ENCODE measurements around the gene LYL1.

The LYL1 gene

DNA sequence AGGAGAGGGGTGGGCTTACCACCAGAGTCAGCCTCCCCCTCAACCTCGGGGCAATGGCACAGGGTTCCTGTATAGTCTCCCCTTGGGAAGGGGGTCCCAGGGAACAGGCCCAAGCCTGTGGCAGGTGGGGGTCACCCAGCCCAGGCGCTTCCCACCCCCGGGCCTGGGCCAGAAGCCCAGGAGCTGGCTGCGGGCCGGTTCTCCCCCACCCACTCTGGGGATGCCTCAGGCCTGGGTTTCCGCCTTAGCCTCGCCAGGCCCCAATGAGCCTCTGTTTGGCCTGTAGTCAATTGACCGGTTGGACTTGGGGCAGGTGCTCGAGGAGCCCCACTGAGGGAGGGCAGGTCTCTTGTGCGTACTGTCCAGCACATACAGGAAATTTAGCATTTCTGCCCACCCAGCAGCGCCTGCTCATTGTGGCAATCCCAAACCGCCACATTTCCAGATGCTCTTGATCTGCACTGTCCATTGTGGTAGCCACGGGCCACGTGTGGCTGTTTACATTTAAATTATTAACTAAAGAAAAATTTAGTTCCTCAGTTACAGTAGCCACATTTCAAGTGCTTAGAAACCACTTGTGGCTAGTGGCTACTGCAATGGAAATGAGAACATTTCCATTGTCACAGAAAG is 9.9 kb downstream of the LYL1 start:
- DNase-seq = no peak

DNA sequence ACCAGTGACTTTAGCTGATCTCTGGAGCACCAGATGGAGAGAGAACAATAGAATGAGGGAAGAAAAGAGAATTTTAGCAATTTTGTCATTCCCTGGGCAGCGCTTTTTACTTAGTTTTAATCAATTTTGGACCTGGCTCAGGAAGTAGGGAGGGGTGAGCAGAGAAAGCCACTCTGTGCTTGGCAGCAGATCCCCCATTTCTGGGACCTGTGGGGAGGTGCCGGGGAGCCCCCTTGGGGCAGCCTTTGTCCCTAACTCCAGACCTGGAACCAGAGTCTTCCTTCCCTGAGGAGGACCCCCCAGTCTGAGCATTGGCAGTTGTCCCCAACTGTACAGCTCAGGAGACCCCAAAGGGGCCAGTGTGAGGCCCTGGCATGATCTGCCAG is 10.5 kb downstream of the LYL1 start:
- no peak for DNase-seq

DNA sequence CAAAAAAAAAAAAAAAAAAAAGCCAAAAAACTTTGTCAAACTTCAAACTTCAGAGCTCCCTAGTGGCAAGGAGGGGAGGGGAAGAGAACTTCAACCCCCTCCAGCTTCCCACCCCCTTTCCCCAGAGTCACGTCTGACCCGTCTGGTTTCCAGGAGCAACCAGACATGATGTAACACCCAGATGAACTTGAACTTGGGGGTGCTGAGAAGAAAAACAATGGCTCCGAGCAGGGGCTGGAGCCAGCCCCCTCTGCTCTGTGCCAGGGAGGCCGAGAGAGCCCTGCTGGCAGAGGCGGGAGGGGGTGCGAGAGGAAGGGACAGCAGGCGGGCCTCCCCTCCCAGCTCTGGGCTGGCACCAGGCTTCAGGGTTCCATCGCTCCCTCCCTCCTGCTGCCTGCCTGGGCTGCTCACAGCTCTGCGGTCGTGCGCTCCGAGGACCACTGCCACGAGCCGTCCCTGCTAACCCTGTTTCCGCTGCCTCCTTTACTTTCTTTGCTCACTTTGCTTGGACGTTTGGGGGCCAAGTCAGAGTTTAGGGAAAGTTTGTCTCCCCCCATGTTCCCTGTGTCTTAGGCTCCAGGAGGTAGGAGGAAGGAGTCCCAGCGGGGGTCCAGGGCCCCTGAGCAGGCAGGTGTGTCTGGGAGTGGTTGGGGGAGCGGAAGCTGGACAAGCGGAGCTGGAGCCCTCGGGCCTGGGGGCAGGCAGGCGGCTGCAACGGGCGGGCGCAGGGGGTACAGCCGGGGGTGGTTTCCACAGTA is 11.1 kb downstream of the LYL1 start:
- no peak for DNase-seq

DNA sequence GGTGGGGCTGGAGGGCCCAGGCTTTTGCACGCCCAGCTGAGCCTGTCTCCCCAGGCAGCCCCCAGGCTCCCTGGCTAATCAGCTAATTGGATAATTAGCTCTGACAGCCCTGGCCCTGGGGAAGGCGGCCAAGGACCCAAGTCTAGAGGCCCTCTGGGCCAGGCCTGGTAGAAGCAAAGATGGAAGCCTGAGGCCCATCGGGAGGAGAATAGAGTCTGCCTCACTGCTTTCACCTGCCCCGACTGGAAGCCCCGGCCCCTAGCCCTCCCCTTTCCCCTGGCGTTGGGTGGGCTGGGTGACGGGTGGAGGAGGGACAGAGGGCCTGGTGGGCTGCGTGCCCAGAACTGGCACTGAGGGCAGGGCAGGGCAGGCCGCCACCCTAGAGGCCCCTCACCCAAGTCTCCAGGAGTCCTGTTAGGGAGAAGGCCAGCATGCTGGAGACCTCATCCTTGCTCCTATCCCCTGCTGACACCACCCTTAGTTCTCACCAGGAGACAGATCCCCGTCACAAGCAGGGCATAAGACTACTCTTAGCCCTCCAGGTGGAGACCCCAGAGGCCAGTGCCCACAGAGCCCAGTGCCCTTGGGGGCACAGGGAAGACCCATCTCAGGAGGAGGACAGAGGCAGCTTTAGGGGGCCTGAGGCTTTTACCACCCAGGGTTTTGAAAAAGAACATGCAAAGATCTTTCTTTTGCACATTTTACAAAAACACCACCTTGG is 12.0 kb downstream of the LYL1 start:
- no peak for DNase-seq

DNA sequence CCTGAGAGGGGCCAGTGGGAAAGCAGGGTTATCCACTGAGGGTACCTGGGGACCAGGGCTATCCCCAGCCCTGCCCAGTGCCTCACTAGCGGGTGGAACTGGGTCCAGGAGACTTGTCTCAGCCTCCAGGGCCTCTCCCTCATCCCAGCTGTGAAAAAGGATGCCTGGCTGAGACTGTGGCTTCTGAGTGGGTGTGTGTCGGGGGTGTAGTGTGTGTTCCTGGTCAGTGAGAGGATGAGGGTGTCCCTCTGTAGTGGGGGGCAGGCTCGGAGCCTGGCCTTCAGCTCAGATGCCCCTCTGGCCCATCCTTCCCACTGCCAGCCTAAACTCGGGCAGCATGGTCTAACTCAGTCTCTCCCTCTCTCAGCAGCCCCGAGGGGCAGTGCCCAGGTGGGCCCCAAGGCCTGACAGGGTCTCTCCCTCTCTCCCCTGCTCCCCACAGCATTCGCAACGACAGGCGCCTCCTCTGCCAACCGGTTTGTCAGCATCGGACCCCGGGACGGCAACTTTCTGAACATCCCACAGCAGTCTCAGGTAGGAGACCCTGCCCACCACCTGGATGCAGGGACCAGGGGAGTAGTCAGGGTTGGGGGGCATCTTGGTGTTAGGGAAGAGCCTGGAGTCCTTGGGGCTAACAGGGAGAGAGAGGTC is 12.7 kb downstream of the LYL1 start:
- DNase-seq = no peak

DNA sequence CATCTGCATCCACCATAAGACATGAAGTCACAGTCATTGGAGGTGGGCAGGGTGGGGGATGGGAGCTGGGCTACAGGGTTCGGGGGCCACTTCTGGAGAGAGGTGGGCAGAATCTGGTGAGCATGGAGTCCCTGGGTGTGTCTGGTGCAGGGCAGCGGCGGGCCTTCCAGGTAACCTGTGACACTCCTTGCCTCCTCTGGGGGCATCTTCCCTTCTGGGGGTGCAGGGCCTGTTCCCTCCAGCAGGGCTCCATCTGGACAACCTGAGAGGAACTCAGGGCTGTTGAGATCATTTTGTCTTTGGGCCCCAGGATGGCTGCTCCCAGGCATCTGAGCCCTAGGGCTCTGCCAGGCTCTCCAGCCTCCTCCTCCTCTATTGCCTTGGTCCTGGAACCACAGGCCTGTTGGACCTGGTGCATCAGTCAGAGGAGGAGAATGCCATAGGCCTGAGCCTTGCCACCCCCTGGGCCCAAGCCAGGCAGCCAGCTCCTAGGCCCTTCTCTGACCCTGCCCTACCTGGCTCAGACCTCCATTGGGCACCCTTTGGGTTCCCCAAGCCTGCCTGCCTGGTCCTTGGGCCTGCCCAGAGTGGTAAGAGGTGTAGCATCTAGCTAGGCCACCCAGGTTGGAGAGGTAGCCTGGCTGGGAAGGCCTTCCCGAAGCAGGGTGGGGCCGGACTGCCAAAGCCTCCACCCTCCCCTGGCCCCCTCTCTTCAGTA is 13.4 kb downstream of the LYL1 start:
- no peak for DNase-seq

DNA sequence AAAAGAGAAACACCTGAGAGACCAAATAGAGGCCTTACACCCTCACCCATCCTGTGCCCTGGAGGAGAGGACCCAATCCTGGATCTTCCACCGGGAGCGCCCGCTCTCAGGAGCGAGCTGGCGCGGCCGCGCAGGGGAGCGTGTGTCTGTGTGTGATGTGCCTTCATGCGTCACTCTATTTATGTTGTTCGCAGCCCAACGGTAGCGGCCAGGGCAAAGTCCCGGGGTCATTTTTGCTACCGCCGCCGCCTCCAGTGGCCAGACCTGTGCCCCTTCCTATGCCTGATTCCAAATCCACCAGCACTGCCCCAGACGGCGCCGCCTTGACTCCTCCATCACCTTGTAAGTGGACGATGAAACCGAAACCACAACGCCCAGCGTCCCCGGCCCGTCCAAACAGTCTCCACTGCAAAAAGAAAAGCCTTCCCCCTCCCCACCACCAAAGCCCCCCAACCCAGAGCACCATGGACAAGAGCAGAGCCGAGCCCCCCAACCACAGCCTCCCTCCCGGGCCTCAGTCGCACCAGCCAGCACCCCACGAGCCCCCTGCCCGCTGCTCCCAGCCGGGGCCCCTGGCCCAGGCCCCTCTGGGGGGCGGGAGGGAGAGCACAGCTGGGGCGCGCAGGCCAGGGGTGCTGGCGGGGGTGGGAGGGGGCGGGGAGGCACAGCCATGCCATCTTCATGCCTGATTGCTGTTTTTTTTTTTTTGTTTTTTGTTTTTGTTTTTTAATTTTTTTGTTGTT is 14.7 kb downstream of the LYL1 start:
- DNase-seq = no peak

DNA sequence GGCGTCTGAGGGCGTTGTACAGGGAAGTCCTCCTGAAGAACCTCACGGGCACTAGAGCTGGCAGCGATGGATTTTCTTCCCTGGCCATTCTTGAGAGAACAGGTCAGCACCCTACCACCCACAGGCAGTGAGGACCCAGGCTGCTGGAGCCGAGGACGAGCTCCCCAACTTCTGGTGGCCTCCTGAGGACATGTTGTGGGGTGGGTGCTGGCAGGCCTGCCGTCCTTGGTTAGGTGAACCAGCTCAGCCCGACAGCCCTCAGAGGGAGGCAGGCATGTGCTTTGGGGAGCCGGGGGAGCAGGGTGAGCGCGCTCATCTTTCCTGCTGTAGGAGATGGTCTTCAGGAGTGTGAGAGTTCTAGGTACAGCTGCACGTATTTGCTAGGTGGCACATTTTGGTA is 15.4 kb downstream of the LYL1 start:
- DNase-seq = no peak

DNA sequence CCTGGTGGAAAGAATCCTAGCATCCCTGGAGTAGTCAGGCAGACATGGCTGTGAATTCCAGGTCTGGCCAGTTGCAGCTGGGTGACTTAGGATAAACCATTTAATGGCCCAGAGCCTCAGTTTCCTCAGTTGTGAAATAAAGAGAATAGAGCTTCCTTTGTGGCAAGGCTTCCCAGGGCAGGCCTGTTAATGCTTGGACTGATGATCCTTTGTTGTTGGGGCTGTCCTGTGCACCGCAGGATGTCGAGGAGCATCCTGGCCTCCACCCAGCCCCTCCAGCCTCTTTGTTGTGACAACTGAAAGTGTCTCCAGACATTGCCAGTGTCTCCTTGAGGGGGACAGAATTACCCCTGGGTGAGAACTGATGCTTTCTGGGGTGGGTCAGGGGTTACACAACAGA is 16.3 kb downstream of the LYL1 start:
- no peak for DNase-seq

DNA sequence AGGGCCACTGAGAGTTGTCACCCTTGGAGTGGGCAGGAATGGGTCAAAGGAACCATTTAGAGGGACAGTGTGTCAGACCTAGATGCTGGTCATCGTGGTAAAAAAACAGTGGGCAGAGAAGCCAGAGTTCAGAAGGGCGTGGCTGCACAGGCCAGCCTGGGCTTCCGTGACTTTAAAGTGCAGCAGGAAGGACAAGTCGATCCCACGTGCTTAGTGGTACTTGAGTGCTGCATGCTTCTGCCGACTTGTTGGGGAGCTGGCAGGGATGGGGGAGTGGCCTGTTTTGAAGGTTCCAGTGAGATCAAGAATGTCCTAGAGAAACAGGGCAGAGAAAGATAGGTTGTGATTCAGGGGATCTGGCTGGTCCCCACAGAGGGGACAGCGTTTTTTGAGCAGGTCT is 17.0 kb downstream of the LYL1 start:
- DNase-seq = no peak

DNA sequence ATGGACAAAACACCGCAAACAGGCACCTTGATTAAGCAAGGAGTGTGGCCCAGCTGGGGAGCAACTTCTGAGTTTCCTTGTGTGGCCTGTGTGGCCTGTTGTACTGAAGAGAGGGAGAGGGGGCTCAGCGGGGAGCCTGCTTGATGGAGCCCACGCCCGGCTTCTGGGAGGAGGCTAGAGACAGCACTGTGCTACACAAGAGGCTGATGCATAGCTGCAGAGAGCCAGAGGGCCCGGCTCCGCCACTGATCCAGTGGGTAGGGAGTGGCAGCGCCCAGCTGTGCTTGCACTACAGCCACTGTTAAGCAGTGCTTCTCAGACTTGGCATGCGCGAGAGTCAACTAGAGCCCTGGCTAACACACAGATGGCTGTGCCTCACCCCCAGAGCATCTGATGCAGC is 19.0 kb downstream of the LYL1 start:
- no peak for DNase-seq

DNA sequence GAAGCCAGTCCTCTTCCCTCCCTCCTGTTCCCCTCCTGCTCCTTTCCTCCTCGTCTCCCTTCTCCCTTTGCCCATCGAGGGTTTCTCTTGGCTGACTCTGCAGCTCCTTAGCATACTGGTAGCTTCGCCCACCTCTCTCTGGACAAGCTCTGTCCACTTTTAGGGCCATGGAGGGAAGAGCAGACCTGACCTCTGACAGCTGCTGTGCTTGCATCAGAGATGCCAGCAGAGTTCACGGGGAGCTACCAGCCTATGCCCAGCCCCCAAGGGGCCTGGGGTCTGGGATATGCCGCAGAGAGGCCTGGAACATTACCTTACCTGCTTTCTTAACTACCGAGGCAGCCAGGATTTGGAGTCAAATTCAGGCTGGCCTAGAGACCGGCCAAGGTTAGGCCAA is 19.7 kb downstream of the LYL1 start:
- no peak for DNase-seq

DNA sequence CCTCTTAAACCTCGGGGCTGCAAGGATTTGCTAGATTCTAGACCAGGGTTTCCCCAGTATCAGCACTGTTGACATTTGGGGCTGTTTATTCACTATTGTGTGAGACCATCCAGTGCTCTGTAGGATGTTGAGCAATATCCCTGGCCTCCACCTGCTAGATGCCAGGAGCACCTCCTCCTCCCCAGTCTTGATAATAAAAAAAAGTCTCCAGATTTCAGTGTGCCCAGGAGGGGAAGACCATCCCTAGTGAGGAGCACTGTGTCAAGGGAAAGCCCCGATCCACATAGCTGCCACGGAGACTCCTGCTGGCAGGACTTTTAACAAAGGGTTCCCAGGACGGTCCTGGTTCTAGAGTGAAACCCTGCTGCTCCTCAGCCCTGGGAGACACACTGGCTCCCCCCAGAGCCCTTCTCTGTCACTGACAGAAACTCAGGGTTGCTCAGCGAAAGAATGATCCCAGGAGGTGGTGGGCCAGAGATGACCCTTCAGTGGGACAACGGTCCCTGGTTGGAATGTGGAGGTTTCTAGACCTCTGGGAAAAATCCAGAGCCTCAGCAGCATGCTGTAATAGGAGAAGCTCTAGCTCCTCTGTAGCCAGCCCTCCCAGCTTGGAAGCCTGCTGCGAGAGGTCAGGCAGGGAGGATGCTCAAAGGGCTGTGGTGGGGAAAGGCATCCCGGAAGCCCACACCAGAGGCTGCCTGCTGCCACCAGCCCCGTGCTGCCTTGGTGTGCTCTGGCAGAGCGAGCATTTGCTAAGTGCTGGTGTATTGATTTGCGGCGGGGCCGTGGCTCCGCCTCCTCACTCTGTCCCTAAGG is 20.3 kb downstream of the LYL1 start:
- DNase-seq = no peak

DNA sequence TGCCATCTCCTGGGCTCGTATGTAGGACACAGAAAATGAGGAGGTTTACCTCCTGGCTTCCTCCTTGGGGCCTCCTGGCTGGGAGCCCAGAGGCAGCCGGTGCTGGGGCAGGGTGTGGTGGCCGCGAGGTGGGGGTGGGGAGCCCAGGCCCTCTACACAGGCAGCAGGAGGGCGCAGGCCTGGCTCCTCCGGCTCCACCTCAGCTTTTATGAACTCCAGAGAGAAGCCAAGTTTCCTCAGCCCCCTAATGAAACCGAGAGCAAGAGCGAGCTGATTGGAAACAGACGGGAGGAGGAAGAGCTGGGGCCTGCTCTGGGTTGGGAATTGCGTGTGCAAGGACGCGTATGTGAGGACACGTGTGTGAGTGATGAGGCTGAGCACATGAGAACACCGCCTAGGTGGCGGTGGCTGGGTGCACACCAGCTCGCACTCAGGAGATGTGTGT is 23.1 kb downstream of the LYL1 start:
- no peak for DNase-seq

DNA sequence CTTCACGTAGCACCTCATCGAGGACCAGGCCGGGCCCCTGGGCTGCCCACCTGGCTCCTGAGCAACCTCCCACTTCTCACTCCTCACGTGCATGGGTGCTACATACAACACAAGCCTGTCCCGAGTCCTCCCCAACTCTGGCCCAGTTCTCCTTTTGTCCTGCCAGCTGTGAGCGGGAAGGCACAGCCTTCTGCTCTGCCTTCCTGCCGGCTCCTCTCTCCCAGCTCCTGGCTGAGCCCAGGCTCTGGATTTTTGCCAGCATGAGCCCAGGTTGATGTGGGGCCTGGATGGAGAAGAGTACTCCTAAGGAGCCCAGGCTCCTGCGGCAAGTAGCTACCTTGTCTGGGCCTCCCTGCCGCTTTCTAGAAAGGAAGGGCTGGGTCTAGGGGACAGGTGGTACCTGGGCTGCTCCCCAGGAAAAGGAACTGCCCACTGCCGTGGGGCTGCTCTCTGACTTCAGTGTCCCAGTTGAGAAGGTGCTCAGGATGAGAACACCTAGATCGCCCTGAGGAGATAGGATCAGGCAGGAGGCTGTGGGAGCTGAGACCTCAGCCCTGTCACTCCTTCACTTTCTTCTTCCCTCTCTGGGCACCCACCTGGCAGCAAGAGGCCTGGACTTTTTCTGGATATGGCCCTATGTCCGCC is 23.6 kb downstream of the LYL1 start:
- no peak for DNase-seq

DNA sequence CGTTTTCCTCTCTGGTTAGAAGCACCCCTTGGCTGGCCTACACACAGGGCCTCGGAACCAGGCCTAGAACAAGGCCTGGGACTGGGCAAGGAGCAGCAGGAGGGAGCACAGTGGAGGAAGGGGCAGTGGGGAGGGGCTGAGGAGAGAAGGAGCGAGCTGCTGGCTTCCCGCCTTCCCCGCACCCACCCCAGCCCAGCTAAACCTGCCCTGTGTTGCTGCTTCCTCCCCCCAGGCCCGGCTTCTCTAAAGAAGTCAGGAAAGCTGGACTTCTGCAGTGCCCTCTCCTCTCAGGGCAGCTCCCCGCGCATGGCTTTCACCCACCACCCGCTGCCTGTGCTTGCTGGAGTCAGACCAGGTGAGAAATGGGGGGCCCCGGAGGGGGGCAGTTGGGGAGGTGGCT is 24.3 kb downstream of the LYL1 start:
- no peak for DNase-seq

DNA sequence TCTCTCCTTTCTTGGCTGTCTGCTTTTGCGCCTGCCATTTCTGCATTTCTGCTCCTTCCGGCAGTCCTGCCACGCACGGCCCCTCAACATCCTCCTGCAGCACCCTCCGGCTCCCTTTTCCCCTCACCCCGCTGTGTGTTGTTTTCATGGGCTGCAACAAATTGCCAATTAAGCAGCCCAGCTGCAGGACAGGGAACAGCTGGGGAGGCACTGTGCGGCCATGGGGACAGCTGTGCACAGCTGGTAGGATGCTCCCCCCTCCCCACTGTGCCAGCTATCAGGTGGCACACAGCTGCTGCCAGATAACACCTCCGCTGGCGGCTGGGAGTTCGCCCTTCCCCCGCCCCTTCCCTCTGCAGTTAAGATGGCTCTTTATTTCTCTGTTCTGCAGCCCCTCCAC is 25.4 kb downstream of the LYL1 start:
- no peak for DNase-seq

DNA sequence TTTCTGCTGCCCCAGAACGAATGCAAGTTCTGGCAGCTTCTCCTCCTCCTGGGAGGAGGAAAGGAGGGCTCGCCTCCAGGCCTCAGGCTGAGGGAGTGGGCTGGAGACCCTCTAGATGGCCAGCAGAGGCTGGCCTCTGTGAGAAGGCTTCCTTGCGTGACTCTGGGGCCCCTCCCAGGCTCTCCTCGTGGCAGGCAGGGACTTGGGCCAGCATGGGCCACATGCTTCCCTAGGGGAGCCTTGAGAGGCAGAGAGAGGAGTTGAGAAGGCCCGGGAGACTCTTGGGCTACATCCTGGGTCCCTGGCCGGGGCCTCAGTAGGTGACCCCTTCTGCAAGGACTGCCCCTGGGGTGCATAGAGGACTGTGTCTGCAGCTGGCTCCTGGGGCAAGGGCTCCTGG is 25.9 kb downstream of the LYL1 start:
- no peak for DNase-seq

DNA sequence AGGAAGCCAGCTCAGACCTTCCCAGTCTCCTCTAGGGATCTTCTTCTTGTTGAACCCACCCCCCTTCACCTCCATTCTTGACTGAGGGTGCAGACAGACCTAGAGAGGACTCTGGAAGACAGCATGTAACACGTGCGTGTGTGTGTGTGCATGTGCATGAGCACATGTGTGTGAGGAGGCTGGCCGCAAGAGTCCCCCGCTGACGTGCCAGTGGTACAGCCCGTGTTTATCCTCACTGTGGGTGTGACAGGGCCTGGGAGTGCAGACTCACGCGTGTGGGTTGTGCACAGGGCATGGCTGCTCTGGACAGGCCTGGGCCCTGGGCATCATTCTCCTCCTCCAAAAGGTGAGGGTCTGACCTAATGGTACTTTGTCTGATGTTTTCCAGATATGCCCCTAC is 26.3 kb downstream of the LYL1 start:
- DNase-seq = no peak

DNA sequence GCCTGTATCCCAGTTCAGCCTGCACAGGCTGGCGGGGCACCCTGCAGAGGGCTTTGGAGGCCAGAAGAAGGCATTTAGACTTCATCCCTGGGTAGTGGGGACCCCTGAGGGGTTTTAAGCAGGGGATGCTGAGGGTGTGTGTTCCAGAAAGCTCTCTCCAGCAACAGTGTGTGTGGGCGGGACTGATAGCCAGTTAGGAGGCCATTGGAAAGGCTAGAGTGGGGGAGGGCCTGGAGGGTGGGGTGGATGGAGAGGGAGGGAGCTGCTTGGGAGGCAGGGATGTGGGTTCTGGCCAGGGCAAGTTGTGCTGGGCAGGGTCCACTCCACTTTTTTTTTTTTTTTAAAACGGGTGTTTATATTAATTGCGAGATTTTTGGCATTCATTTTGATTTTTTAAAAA is 28.3 kb downstream of the LYL1 start:
- no peak for DNase-seq

DNA sequence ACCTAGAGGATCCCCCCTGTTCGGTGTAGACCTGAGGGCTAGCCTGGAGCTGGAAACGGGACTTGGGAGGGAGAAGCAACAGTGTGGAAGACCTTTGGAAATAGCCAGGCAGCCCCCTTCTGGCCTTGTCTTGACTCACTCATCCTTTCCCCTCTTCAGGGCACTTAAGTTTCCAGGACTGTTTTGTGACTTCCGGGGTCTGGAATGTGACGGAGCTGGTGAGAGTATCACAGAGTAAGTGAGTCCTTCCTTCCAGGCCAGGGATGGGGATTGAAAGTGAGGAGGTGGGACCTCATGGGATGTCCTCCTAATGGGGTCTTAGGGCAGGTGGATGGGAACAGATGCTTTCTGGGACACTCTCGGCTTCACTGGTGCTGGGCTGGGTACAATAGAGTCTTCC is 29.4 kb downstream of the LYL1 start:
- DNase-seq = no peak
